ENCODE data around the gene CCDC181. TPM values are rescaled to one million over a fixed set of nuclear protein-coding genes. Genes with fewer than 3 reads are reported as not detected.

The CCDC181 gene
- total RNA-seq: under 1 TPM; 0.48 to 0.57 TPM

GRCh38 chr1:169427081-169427641 lies at the start of gene CCDC181:
Gene CCDC181, minus strand, starts transcription at chr1:169427474. Its CDS starts 2,547 bp downstream, at chr1:169424927.
- ChIA-PET CTCF (no interaction called here), POLR2A (no interaction called here)

- ChIA-PET CTCF (no interaction called here), POLR2A (interaction anchor here (0.5 kb wide), 1 partner anchor 28 kb away, joined by 3 read pairs; no protein-coding TSS in a partner anchor)
Observed at GRCh38 chr1:169475806-169476387, 48.6 kb upstream of the CCDC181 start.

- ChIA-PET CTCF (interaction anchor here (0.8 kb wide), 1 partner anchor 72 kb away, joined by 3 read pairs; no protein-coding TSS in a partner anchor), POLR2A (no interaction called here)
Observed at GRCh38 chr1:169474302-169474995, 47.2 kb upstream of the CCDC181 start.

GRCh38 chr1:169473347-169473746 lies 46.1 kb upstream of the CCDC181 start:
- CTCF ChIA-PET: no interaction called here
- POLR2A ChIA-PET: no interaction called here

- ChIA-PET CTCF (no interaction called here), POLR2A (no interaction called here)
Observed at GRCh38 chr1:169472738-169473137, 45.5 kb upstream of the CCDC181 start.

- ChIA-PET POLR2A (no interaction called here), CTCF (no interaction called here)
Observed at GRCh38 chr1:169468982-169469381, 41.7 kb upstream of the CCDC181 start.

- ChIA-PET CTCF (interaction anchor here (1.8 kb wide), 1 partner anchor 80 kb away, joined by 4 read pairs; no protein-coding TSS in a partner anchor), POLR2A (no interaction called here)
Observed at GRCh38 chr1:169466259-169467230, 39.3 kb upstream of the CCDC181 start.

- ChIA-PET CTCF (interaction anchor here (1.8 kb wide), 1 partner anchor 81 kb away, joined by 4 read pairs; no protein-coding TSS in a partner anchor), POLR2A (no interaction called here)
Observed at GRCh38 chr1:169465281-169465680, 38.0 kb upstream of the CCDC181 start.

- ChIA-PET CTCF (no interaction called here), POLR2A (no interaction called here)
Observed at GRCh38 chr1:169462385-169462784, 35.1 kb upstream of the CCDC181 start.

GRCh38 chr1:169461390-169462000 lies 34.2 kb upstream of the CCDC181 start:
- ChIA-PET POLR2A (no interaction called here), CTCF (no interaction called here)

GRCh38 chr1:169460191-169460833 lies 33.0 kb upstream of the CCDC181 start:
- CTCF ChIA-PET: no interaction called here
- POLR2A ChIA-PET: no interaction called here

- CTCF ChIA-PET: no interaction called here
Observed at GRCh38 chr1:169457443-169457842, 30.2 kb upstream of the CCDC181 start.

GRCh38 chr1:169456029-169456428 lies 28.8 kb upstream of the CCDC181 start:
- CTCF ChIA-PET: no interaction called here
- POLR2A ChIA-PET: no interaction called here

More at GRCh38 chr1:169457443-169457842, 30.2 kb upstream of the CCDC181 start:
- POLR2A ChIA-PET: no interaction called here

- POLR2A ChIA-PET: no interaction called here
- CTCF ChIA-PET: no interaction called here
Observed at GRCh38 chr1:169452921-169453320, 25.6 kb upstream of the CCDC181 start.

GRCh38 chr1:169451218-169451824 lies 24.0 kb upstream of the CCDC181 start:
- ChIA-PET CTCF (no interaction called here), POLR2A (no interaction called here)

GRCh38 chr1:169443923-169444322 lies 16.6 kb upstream of the CCDC181 start:
- POLR2A ChIA-PET: no interaction called here
- CTCF ChIA-PET: interaction anchor here (0.6 kb wide), 1 partner anchor 10 kb away, joined by 4 read pairs; no protein-coding TSS in a partner anchor

- POLR2A ChIA-PET: no interaction called here
- CTCF ChIA-PET: no interaction called here
Observed at GRCh38 chr1:169426174-169426705, 1.0 kb downstream of the CCDC181 start.

GRCh38 chr1:169421309-169421708 lies 6.0 kb downstream of the CCDC181 start:
- CTCF ChIA-PET: no interaction called here

GRCh38 chr1:169414952-169415351 lies 12.3 kb downstream of the CCDC181 start:
- CTCF ChIA-PET: no interaction called here
- POLR2A ChIA-PET: no interaction called here

More at GRCh38 chr1:169421309-169421708, 6.0 kb downstream of the CCDC181 start:
- POLR2A ChIA-PET: no interaction called here

All from activated CD8-positive, alpha-beta memory T cell treated with anti-CD3 and anti-CD28 coated beads for 36 hours (primary cell).